ENCODE data around the gene SUPT5H.

- no peak for TF ChIP-seq POLR2A (IDR thresholded peaks at IDR 0.05; ENCODE audit: extremely low read depth, insufficient read length)
- no peak for TF ChIP-seq MAX (IDR thresholded peaks at IDR 0.05; ENCODE audit: low read depth, low read length)
- no peak for TF ChIP-seq CTCF (IDR thresholded peaks at IDR 0.05; ENCODE audit: low read depth, low read length)
Observed at GRCh38 chr19:39417463-39418181, 27.8 kb upstream of the SUPT5H start.
